HG03159 (cell line): Measurements from ENCODE around the gene DLG1.
"Not testable (repeated sequence)": the region's sequence is repeated elsewhere in the genome, so short reads cannot be mapped to it uniquely, and the experiment has no call there.

Experiments
- ATAC-seq: cut with Tn5 transposase; IDR thresholded peaks from one replicate; pipeline ENCODE4 v1.9.1; 2021; ENCODE audit warnings: mild to moderate bottlenecking, moderate library complexity; ENCODE audit not compliant: unreplicated experiment

DLG1 gene

DNA sequence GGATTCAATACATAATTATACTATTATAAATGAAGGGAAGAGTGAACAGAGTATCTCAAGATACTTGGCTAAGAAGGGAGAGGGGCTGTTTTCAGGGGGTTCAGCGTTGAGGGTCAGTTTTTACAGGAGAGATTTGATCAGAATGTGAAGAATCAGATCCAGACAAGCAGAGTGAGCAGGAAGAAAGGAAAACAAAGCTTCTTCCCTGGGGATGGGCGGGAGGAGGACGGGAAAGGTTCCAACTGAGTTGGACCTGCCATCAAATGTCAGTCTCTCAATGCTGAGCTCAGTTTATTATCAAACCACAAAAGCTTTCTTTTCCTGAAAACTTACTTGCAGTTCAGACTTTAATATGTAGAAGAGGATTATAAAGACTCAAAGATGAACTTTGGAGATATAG is 262.8 kb downstream of the DLG1 start:
- ATAC-seq = no peak

GRCh38 chr3:197034778-197035177 is 263.6 kb downstream of the DLG1 start:
- ATAC-seq = not testable (repeated sequence)

DNA sequence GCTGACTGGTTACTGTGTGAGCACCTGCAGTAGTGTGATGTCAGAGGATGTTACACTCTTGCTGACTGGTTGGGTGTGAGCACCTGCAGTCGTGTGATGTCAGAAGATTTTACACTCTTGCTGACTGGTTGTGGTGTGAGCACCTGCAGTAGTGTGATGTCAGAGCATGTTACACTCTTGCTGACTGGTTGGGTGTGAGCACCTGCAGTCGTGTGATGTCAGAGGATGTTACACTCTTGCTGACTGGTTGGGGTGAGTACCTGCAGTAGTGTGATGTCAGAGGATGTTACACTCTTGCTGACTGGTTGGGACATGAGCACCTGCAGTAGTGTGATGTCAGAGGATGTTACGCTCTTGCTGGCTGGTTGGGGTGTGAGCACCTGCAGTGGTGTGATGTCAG is 264.6 kb downstream of the DLG1 start:
- ATAC-seq = not testable (repeated sequence)

- no peak for ATAC-seq
Measured at GRCh38 chr3:197031315-197032285, 266.8 kb downstream of the DLG1 start.

- no peak for ATAC-seq
Measured at GRCh38 chr3:197030379-197031314, 267.8 kb downstream of the DLG1 start.

DNA sequence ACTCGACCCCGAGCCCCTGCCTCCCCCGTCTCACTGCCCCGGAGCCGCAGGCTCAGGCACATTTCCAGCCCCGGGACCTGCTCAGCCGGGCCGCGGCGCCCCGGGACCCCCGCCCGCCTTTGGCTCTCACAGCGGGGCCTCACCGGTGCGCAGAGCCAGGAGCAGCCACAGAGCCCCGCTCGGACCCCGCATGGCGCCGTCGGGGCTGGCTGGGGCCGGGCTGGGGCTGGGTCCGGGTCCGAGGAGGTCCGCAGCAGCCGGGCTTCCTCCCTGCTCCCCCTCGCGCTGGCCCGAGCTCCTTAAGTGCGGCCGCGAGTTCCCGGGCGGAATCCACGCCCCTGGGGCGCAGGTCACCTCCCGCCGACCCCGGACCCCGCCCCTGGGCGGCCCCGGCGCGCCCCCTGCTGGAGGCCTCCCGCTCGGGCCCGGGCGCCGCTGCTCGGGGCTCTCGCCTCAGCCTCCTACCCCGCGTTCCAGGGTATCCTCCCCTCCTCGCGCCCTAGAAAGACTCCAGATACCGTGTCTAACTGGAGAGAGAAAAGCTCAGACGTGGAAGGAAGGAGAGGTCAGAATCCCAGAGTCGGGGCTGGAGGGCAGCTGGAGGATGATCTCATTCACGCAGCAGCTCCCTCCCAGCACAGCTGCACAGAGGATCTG is 268.8 kb downstream of the DLG1 start, which contains the start of gene MELTF:
Gene MELTF (minus strand): TSS at position 307 of the 657 bp plus-strand sequence. CDS start 115 bp downstream, at position 192.
- peak; percentile 82 for ATAC-seq

- peak; percentile 17 for ATAC-seq
Measured at GRCh38 chr3:197028728-197029510, 269.5 kb downstream of the DLG1 start.

- ATAC-seq = no peak
Measured at GRCh38 chr3:197027896-197028727, 270.3 kb downstream of the DLG1 start.

DNA sequence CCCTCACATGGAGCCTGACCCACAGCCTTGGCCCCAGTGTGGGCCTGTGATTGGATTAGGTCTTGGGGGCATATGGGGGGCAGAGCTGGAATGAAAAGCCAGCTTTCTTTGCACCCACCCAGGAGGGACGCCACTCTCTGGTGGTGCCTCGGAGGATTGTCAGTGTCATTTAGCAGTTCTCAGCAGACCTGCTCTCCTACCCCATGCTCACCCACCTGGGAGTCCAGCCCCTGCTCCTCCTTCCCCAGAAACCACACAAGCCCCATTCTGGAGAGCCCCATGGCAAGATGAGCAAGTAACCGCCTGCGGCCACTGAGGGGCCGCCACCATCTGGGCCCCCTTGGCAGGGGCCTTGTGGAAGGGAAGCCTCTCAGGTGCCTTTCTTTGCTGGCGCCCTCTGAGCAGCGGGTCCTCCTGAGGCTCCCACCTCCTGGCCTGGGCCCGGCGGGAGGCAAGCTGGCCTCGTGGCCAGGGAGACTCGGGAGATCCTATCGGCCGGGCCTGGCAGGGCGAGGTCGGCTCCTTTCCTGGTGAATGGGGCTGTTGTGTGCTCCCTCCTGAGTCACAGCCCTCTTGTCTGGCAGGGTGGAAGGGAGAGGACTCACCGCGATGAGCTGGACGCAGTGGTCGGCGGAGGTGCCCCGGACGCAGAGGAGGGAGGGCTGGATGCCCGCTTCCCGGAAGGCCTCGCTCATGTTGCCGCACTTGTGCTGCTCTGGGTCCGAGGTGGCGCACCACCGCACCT is 271.1 kb downstream of the DLG1 start:
- ATAC-seq = no peak

GRCh38 chr3:197026481-197026866 is 271.9 kb downstream of the DLG1 start:
- no peak for ATAC-seq

DNA sequence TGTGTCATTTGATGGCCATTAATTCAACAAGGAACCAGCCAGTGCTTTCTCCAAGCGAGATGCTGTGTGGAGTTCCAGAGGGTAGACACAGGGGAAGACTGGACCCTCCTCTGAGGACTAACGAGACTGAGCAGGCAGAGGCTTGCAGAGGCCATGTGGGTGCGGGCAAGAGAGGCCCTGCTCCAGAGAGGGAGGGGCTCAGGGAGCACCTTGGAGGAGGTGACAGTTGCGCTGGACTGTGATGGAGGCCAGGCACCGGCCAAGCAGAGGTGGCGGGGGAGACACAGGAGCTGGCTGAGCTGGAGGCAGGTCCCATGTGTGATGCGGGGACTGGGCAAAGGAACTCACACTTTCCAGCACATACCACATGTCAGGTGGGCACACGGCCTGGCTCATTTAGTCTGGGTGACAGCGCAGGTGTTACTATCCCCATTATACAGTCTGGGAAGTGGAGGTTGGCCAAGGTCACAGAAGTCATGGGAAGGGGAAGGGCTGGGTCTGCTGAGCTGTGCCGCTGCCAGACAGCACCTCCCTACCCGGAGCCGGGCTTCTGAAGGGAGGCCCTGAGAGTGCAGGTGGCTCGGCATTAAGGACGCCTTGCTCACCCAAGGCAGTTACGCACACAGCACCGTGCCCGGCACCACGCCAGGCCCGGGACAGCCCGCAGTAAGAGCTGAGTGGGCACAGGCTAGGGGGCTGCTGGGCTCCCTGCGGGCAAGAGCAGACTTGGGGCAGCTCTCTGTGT is 272.5 kb downstream of the DLG1 start:
- no peak for ATAC-seq

DNA sequence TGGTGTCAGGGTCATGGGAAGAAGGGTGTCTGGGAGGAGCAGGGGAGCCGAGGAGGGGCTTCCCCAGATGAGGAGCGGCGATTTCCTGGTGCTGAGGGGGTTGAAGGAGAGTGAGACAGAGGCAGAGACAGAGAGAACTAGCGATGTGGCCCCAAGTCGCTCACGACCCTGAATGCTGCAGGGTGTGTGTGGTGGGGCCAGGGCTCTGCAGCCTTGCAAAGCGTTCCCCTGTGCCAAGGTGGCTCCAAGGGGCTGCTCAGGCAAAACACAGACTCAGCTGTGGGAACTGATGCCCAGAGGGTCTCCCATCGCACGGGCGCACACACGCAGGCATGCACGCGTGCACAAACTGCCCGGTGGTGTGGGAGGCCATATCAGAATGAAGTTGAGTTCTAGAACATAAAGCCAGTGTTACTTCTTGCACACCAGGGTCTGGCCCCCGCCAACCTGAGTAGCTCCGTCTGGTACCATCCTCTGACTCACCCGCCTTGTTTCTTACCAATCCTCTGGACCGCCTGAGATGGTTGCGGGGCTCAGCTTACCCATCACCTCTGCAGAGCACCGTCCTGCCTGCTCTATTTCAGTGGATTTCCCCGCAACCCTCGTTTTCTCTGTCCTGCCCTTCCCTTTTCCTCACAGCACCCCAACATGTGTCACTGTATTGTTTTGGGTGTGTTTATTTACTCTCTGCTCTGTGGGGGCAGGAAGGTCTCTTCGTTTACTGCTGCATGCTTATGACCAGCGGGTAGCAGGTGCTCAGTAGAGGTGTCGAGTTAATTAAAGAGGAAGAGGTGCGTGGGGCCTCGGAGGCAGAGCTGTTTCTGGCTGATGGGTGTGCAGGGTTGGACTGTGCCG is 273.3 kb downstream of the DLG1 start:
- no peak for ATAC-seq

DNA sequence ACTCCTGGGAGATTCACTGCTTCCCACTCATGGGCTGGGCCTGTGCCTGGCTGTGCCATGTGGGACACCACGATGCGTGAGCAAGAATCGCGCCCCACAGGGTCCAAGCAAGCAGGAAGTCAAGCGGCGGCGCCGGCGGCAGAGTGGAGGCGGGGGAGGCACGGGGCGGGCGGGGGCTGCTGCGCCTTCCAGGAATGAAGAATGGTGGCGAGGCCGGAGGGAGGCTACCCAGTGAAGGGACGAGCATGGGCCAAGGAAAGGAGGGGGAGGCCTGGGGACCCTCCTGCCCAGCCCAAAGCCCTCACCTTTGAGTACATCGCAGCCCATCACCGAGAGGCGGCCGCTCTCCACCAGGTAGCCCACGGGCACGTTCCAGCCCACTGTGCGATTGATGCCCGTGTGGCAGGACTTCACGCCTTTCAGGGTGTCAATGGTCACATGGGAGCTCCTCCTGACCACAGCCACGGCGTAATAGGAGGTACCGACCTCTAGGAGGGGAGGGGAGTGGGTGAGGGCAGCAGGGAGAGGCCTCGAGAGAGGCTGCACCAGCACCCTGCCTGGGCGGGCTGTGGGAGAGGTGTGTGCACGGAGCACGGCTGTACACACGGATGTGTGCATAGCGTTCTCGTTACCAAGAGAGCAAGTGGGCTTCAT is 274.3 kb downstream of the DLG1 start:
- no peak for ATAC-seq

DNA sequence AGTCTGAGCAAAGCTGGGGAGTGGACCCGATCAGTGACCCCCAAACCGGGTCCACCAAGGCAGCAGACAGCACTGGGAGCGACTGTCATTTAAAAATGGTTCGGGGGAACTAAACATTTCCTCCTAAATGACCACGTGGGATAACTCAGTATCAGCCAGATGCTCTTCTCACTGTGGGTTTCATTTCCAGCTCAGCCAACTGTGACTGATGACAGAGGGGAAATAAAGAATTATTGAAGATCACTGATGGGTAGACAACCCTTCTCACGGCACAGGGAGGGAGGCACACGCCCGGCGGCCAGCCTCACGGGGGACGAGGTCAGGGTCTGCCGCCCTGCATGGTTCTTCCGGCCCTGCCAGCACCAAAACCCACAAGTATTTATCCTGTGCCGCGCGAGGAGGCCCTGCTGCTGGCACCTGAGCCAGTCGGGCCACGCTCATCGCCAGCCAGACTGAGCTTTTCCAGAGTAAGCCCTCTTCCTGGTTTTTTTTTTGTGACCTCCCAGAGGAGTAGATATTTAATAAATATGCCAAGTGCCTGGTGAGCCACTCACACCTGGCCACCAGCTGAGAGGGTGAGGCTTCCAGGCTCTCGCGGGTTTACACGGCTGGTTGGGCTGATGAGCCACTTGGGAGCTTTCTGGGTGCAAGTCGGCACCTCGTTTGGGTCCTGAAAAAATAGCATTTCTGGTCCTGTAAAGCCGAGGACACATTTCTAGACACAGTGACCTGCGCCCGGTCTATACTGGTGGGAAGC is 275.0 kb downstream of the DLG1 start:
- peak; percentile 54 for ATAC-seq

- peak; percentile 8 for ATAC-seq
Measured at GRCh38 chr3:197022405-197023231, 275.8 kb downstream of the DLG1 start.
